GM12865 (cell line): ENCODE data around the gene PLEKHF1.

Experiments
- DNase-seq: peaks from one replicate; pipeline ENCODE4 v3.0.0; 2010; ENCODE audit warnings: low read depth
- H3K4me3 ChIP-seq: 2 replicates; pipeline ENCODE4 v1.5.1; 2011; ENCODE audit warnings: mild to moderate bottlenecking, low read depth, low read length, control low read depth
- TF ChIP-seq, protein P1 (sequence below): IDR thresholded peaks from 2 replicates; pipeline ENCODE4 v1.5.1; 2011; ENCODE audit warnings: low read length, control low read depth, low read depth, inconsistent platforms; ENCODE audit not compliant: insufficient read depth; ENCODE audit errors: missing control alignments

PLEKHF1 gene, protein sequence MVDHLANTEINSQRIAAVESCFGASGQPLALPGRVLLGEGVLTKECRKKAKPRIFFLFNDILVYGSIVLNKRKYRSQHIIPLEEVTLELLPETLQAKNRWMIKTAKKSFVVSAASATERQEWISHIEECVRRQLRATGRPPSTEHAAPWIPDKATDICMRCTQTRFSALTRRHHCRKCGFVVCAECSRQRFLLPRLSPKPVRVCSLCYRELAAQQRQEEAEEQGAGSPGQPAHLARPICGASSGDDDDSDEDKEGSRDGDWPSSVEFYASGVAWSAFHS

DNA sequence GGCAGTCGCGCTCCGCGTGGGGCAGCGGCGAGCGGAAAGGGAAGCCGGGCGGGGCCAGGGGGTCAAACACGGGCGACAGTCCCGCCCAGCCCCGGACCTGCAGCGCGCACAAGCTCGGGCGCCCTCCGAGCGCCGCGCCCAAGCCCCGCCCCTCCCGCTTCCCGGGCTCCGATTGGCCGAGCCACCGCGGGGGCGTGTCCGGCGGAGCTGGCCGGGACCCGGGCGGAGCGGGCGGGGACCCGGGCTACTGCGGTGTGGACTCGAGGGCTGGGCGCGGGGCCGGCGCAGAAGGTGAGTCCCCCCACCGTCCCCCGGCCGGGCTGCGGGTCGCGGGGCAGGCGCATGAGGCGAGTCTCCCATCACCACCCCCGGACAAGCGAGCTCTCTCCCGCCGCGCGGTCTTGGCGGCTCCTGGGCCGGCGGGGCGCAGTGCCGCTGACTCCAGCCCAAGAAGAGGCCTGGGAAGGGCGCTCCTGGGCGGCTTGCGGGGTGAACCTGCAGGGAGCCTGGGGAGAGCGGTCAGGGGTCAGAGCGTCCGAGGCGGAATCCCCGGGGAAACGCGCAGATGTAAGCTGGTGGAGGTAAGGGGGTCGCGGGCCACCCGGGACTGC lies at the start of gene PLEKHF1:
PLEKHF1 (plus strand) TSS at position 247 of the 611 bp plus-strand sequence. CDS start 8,379 bp downstream, outside the sequence.
- TF ChIP-seq, protein P1, sequence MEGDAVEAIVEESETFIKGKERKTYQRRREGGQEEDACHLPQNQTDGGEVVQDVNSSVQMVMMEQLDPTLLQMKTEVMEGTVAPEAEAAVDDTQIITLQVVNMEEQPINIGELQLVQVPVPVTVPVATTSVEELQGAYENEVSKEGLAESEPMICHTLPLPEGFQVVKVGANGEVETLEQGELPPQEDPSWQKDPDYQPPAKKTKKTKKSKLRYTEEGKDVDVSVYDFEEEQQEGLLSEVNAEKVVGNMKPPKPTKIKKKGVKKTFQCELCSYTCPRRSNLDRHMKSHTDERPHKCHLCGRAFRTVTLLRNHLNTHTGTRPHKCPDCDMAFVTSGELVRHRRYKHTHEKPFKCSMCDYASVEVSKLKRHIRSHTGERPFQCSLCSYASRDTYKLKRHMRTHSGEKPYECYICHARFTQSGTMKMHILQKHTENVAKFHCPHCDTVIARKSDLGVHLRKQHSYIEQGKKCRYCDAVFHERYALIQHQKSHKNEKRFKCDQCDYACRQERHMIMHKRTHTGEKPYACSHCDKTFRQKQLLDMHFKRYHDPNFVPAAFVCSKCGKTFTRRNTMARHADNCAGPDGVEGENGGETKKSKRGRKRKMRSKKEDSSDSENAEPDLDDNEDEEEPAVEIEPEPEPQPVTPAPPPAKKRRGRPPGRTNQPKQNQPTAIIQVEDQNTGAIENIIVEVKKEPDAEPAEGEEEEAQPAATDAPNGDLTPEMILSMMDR, result no peak
- peak within 1 kb of the TSS; percentile 72 for H3K4me3 ChIP-seq
- DNase-seq, result peak; percentile 94

GRCh38 chr19:29615891-29616425 lies 49.3 kb upstream of the PLEKHF1 start:
- TF ChIP-seq, protein P1, result no peak
- H3K4me3 ChIP-seq, result no peak overlapping the region
- DNase-seq, result no peak

GRCh38 chr19:29616541-29616940 lies 48.7 kb upstream of the PLEKHF1 start:
- no peak overlapping the region for H3K4me3 ChIP-seq
- no peak for DNase-seq
- TF ChIP-seq, protein P1, result no peak

DNA sequence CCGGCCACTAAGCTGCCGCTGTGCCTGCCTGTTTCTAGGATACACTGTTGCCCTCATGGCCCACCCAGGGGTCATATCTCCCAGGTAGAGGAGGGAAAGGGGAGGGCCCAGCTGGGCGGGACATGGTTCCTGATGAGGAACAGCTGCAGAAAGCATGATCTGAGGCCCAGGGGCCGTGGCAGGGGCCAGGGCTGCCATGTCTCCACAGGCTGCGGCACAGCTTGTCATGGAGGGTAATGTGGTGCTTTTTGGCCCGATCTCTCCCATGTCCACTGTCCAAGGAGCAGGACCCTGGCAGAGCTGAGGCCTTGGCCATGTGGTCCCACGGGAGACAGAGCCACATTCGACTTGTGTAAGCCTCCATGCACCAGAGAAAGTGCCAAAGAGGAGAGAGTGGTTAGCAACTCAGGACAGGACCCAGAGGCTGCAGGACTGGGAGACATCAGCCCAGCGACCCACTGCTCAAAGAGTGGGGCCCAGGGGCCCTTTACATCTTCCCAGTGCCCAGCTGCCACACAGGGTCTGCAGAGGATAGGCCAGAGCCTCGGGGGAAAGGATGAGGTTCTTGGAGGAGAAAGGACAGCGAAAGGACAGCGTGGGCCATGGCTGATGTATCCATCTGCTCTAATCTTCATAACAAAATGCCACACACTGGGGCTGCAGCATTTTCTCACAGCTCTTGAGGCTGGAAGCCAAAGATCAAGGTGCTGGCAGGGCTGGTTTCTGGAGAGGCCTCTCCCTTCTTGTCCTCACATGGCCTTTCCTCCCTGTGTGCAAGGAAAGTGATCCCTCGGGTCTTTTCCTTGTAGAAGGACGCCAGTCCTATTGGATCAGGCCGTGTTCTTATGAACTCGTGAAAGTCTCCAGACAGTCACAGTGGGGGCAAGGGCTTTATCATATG lies 47.6 kb upstream of the PLEKHF1 start:
- TF ChIP-seq, protein P1, result no peak
- DNase-seq, result no peak
- H3K4me3 ChIP-seq, result no peak overlapping the region

GRCh38 chr19:29618434-29618833 lies 46.8 kb upstream of the PLEKHF1 start:
- no peak for DNase-seq
- TF ChIP-seq, protein P1, result no peak
- H3K4me3 ChIP-seq, result no peak overlapping the region

DNA sequence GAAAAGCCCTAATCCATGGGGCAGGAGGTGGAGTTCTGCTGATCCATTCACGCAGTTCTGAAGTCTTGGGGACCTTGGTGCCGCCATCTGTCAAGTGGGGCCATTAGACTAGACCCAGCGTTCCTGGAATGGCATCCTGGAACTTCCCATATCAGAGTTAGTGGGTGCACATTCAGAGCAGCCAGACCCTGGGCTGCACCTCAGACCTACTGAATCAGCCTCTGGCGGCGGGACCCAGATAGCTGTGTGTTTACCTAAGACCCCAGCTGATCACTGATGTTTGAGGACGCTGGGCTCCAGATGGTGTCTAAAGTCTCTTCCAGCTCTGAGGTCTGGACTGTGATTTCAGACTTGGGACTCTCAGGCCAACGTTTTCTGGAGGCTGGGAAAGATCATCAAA lies 46.4 kb upstream of the PLEKHF1 start:
- H3K4me3 ChIP-seq, result no peak overlapping the region
- no peak for DNase-seq
- TF ChIP-seq, protein P1, result no peak
